Measurements from ENCODE around the gene IFRD1.

DNA sequence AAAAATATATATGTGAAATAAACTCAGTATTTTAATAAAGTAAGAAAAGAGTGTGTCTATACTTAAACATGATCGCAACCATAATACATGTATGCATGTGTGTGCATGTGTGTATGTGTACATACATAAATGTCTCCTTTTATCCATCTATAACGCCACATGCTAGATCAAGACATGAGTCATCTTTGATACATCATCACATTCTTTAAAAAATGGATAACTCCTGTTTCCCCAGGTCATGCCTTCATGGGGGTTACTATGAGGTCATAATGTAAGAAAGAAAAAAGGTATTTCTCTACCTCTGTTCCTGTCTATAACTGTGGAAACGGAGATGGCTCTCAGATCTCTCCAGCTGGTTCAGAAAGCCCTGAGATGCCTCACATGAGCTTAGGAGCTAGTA lies 71.7 kb downstream of the IFRD1 start:
- TF ChIP-seq CTCF (IDR thresholded peaks at IDR 0.05) (no peak), POLR2A (IDR thresholded peaks at IDR 0.05) (no peak), POLR2AphosphoS5 (IDR thresholded peaks at IDR 0.05) (no peak)

Measured in stomach (tissue), 4 donors.